HTERT RPE-1 (cell line): ENCODE results near the gene GPC4.

Experiments
- in situ Hi-C: fragments of 300-500 bp; cut with MboI; formaldehyde crosslinking; loops from 4 replicates; pipeline ENCODE4 v1.14.3; 2020; ENCODE audit warnings: low sequenced_read_pairs

The GPC4 gene

GRCh38 chrX:133415276-133416105 lies at the start of gene GPC4:
Gene GPC4 (minus strand): TSS chrX:133415489. CDS start chrX:133414965, 524 bp downstream.
- in situ Hi-C loops: no loop called here

- in situ Hi-C loops: no loop called here
Observed at GRCh38 chrX:133461231-133461630, 45.9 kb upstream of the GPC4 start.

DNA sequence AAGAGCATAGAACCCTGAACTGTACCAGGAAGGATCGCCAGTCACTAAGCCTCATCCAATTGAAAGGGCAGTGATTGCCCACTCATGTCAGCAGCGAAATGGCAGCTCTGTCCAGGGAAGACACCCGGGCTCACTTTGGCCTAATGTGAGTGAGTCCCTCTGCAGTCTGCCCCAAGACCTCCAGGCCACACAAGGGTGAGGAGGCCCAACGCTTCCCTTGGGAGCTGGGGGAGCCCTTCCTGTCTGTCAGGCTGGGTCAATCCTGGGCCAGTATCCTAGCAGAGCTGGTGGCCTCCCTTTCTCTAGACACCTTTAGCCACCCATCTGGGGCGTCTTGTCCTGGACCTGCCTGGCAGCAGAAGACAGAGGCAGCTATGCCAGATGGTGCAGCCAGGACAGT lies 39.6 kb upstream of the GPC4 start:
- in situ Hi-C loops: no loop called here

DNA sequence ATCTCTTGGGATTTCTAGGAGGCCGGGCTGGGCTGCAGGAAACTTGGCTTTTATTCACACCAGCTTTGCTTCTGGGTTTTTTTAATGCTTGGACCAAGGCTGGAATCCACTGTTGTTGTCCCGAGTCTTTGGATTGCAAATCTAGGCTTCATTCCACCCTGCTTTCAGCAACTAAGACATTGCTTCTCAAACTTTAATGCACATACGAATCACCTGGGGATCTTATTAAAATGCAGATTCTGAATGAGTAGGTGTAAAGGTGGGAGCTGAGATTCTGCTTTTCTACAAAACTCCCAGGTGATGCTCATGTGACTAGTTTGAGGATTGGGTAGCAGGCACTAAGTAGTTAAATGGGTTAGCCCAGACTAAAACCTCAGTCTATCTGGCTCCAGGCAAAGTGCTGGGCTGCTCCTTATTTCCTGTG lies 39.2 kb upstream of the GPC4 start:
- in situ Hi-C loops: no loop called here

DNA sequence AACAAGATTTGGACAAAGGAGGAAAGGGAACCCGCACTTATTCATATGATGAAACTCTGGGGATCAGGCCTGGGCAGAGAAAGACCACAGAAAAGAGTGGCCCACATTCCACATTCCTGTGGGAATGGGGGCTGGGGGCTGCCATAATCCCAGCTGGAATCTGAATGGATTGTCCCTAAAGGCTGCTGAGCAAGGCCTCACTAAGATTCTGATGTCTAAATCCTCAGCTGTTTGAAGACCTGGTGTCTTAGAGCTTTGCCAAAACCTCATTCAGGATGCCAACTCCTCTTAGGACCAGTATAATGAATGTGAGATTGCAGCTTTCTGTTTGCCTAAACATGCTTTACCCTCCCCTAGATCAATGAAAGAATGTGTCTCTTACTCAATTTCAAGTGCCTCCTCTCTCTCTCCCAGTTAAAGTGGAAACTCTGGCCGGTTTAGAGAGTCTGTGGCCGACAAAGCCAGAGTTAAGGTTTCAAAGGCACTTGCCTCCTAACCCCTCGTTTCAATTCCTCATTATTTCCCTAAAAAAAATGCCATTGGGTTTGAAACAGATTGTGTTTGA lies 33.3 kb upstream of the GPC4 start:
- in situ Hi-C loops: no loop called here

- in situ Hi-C loops: no loop called here
Observed at GRCh38 chrX:133444952-133445831, 29.9 kb upstream of the GPC4 start.

DNA sequence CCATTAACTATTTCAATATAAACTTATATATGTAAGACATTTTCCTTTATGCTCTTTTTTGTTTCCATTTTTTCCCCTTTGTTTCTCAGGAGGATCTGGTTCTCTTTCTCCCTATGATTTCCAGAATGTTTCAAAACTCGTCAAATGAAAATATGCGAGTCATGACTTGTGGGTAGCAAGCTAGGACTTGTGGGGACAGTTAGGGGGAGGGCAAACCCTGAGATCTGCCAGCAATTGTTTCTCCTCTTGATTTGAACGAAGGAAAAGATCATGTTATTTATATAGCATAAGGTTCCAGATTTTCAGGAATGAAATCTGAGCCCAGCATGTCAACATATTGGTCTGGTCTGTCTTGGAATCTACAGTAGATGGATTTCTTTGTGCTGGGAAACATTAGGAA lies 28.9 kb upstream of the GPC4 start:
- in situ Hi-C loops: no loop called here

- in situ Hi-C loops: no loop called here
Observed at GRCh38 chrX:133440797-133441163, 25.5 kb upstream of the GPC4 start.

DNA sequence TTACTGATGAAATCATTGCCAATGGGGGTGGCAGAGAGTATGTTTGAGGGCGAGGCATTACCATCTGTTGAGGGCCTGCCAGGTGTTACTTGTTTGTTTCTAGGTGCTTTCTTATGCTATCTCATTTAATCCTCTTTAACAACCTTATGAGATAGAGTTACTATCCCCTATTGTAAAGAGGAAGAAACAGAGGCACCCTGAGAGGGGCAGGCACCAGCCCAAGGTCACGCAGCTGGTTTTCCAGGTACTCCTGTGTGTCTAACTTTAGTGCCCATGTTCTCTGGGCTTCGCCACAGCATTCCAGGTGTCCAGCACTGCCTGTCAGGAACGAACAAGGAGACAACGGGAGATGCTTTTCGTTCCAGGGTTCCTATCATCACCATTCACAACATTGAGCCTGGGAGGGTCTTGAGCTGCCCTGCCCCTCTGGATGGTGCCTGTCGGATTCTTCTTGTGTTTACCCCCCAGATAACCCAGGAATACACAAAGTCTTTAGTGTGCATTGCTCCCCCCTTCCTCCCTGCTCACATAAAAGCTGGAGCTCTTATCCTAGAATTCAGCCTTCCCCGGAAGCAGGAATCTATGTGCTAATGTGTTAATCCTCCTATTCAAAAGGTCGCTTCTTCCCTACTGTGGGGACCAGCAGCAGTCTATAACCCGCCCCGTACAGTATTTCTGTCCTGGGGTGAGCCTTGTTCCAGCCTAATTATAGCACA lies 24.9 kb upstream of the GPC4 start:
- in situ Hi-C loops: no loop called here

DNA sequence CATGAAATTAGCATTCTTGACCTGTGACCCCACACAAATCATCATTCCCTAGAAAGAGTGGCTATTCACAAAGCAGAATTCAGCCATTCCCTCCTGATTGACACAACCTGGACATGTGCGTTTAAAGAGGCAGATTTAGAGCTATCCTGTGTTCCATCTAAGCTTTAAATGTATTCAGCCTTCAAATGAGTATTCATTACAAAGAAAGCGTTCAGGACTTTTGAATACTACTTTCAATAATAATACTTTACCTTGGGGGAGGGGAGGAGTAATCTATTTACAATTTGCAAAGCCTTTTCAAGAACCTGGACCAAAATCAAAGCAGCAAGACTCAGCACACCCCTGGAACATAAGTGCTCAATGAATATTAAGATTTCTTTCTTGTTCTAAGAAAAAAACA lies 22.5 kb upstream of the GPC4 start:
- in situ Hi-C loops: no loop called here

DNA sequence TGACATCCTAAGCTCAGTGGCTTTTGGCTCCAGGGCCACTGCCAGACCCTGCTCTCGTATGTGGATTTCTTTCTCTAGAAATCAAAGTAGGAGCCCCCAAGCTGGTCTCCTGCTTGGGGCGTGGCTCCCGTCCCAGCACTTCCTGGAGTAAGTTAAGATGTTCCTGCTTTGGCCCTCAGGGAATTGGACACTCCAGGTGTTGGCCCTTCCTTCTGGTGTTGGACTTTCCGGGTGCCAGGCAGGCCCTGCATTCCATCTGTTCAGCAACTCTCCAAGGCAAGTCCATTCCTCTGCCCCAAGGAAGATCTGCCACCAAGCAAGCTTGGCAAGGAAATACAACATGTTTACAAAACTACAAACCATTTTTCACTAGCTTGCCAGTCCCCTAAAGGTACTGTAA lies 22.1 kb upstream of the GPC4 start:
- in situ Hi-C loops: no loop called here

- in situ Hi-C loops: no loop called here
Observed at GRCh38 chrX:133435544-133436124, 20.3 kb upstream of the GPC4 start.

DNA sequence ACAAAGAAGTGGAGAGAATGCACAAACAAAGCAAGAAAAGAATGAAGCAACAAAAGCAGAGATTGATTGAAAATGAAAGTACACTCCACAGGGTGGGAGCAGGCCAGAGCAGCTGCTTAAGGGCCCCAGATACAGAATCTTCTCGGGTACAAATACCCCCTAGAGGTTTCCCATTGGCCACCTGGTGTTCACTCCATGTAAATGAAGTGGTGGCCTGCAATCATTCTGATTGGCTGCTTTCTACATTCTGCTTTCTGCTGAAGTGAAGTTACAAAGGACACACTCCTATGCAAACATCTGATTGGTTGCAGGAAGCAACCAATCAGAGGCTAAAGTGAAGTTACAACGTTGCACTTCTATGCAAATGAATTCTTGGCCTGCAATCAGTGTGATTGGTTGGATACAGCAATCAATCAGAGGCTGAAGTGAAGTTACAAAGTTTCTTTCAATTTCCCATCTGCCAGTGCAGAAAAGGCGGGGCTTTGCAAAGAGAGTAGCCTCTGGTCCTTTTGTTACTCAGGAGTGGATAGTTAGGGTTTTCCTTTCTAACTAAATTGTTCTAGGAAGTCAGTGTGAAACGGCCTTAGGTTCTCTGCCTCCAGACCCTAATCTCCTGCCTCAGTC lies 19.0 kb upstream of the GPC4 start:
- in situ Hi-C loops: no loop called here

- in situ Hi-C loops: no loop called here
Observed at GRCh38 chrX:133419911-133420310, 4.6 kb upstream of the GPC4 start.

DNA sequence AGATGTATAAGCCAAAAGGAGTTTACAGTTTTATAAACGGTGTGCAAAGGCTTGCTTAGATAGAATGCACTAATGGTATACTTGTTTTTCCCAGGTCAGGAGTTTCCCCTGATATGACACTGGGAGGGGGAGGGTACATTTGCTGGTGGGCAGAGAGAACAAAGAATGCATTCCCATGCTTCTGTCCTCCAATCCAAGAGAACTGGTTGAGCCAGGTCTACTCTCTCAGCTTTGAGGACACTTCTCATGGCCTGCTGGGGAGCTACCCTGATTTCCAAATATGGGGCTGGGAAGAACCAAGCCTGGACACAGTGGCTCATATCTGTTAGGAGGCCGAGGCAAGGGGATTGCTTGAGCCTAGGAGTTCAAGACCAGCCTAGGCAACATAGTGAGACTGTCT lies 3.3 kb upstream of the GPC4 start:
- in situ Hi-C loops: no loop called here

DNA sequence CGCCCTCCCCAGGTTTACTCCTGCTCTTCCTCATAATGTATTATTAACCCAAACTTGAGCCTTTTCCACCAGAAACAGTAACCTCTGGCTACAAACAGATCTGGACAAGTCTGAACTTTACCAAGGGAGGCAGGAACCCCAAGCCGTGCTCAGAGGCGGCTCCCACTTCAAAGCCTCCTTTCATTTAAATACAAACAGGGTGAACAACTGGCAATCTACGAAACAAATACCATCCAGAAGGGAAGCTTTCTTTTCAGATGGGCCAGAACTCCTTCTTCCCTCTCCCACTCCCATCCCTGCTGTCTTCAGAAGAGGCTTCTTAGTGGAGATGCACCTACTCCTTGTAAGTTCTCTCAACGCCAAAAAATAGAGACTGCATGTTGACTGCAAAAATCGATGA lies 2.1 kb upstream of the GPC4 start:
- in situ Hi-C loops: no loop called here

DNA sequence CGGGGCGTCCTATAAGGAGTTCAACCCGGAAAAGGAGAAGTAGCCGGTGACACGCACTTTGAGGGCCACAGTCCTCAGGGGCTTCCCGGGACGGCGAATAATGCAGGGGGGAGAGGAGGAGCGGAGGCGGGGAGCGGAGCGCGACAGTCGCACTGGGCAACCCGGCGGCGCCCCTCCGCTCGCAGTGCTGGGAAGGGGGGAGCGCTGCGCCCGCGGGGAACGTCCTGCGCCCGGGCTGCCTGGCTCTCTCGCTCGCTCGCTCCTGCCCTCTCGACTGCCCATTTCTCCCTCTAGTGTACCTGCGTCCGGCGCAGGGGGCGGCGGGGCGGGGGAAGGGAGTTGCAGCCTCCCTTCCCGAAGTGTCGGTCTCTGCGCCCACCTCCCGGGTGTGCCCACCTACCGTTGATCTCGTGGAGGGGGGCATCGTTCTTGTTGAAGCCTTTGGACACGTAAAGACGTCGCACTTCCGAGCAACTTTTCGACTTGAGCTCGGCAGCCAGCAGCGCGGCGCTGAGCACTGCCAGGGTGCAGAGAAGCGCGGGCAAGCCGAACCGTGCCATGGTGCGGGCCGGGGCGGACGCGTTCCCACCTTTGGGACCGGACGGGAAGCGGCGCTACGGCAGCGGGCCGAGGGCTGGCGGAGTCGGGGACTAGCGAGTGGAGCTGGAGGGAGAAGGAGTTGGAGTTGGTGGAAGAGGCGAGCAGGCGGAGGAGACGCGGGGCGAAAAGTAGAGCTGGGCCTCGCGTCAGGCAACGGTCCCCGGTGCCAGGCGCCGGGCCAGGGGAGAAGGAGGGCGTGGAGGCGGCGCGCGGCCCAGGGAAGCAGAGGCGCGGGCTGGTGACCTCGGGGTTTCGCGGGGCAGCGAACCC lies 648 bp downstream of the GPC4 start:
- in situ Hi-C loops: no loop called here

GRCh38 chrX:133413218-133413925 lies 1.9 kb downstream of the GPC4 start:
- in situ Hi-C loops: no loop called here

GRCh38 chrX:133412665-133413064 lies 2.6 kb downstream of the GPC4 start:
- in situ Hi-C loops: no loop called here
